Endothelial cell of umbilical vein (primary cell): ENCODE results near the gene KLHL17. TPM values are rescaled to one million over a fixed set of nuclear protein-coding genes. Genes with fewer than 3 reads are reported as not detected.

Source experiments
- BruUV-seq: library from RNA; stranded (reverse); fragments of 400-500 nt; replicated peaks from 2 replicates; lab custom pipeline; 2021; lab: Mats Ljungman, UMichigan
- CTCF ChIA-PET: fragments of 300-600, 350-600 bp; sonication (Branson Sonifier 250); formaldehyde crosslinking; loops from one replicate; lab custom pipeline; 2021; ENCODE audit warnings: antibody characterized with exemption, inconsistent platforms; lab: Charles Lee
- POLR2A ChIA-PET: fragments of 300-600, 350-600 bp; sonication (Branson Sonifier 250); formaldehyde crosslinking; loops from one replicate; lab custom pipeline; 2021; ENCODE audit warnings: antibody characterized with exemption, inconsistent platforms; lab: Charles Lee
- DNase-seq: peaks from one replicate; pipeline ENCODE4 v3.0.0-alpha.2; 2011; ENCODE audit warnings: low read depth, low spot score
- FAIRE-seq: peaks from 2 replicates; lab custom pipeline; 2011; peaks lifted over from hg19 to GRCh38; lab: Jason Lieb, UNC
- H2AFZ ChIP-seq: 2 replicates; pipeline ENCODE4 v1.6.0; 2012; ENCODE audit warnings: low read depth, low read length, control low read depth, inconsistent platforms
- H3K27ac ChIP-seq: 2 replicates; pipeline ENCODE4 v1.5.1; 2011; ENCODE audit warnings: low read depth, mild to moderate bottlenecking, control low read depth, low read length, moderate library complexity; ENCODE audit not compliant: insufficient read depth
- H3K27me3 ChIP-seq, 2 experiments: 2 replicates each; pipeline versions ENCODE4 v1.6.0 to v1.6.1; 2011; ENCODE audit warnings: low read length in 2 of 2, mixed read lengths in 1 of 2; ENCODE audit not compliant: control insufficient read depth in 2 of 2, insufficient read depth in 2 of 2
- H3K36me3 ChIP-seq, 2 experiments: 2 replicates in 1 of 2; 3 replicates in 1 of 2; pipeline ENCODE4 v1.5.1; 2011; ENCODE audit warnings: low read length in 2 of 2, mild to moderate bottlenecking in 1 of 2, moderate library complexity in 1 of 2; ENCODE audit not compliant: control insufficient read depth in 2 of 2, insufficient read depth in 2 of 2; ENCODE audit errors: extremely low read depth in 1 of 2
- H3K4me1 ChIP-seq: 3 replicates; pipeline ENCODE4 v1.5.1; 2011; ENCODE audit warnings: mild to moderate bottlenecking, low read length; ENCODE audit not compliant: control insufficient read depth, insufficient read depth; ENCODE audit errors: extremely low read depth
- H3K4me2 ChIP-seq: 2 replicates; pipeline ENCODE4 v1.6.1; 2011; ENCODE audit warnings: low read length, control low read depth, mixed read lengths; ENCODE audit not compliant: insufficient read depth
- H3K4me3 ChIP-seq, 3 experiments: fragments of 200-600 bp in 1 of 3; sonication (generic), shearing (Covaris generic) in 1 of 3; replicated peaks in 1 of 3; 2 replicates each; pipeline ENCODE4 v1.5.1; 2011 to 2016; ENCODE audit warnings: control low read depth in 3 of 3, low read length in 3 of 3, mild to moderate bottlenecking in 2 of 3, inconsistent platforms in 1 of 3, low read depth in 1 of 3, moderate library complexity in 1 of 3; ENCODE audit not compliant: insufficient read depth in 1 of 3
- H3K79me2 ChIP-seq: 2 replicates; pipeline ENCODE4 v1.6.0; 2012; ENCODE audit warnings: low read length, inconsistent platforms; ENCODE audit not compliant: control insufficient read depth, insufficient read depth
- H3K9ac ChIP-seq: replicated peaks from 2 replicates; pipeline ENCODE3; 2011; ENCODE audit warnings: low read length, control low read depth; ENCODE audit not compliant: insufficient read depth; ENCODE audit errors: extremely low read depth
- H3K9me1 ChIP-seq: replicated peaks from 3 replicates; pipeline ENCODE4 v1.6.0; 2011; ENCODE audit warnings: mild to moderate bottlenecking, low read length; ENCODE audit not compliant: control insufficient read depth, insufficient read depth; ENCODE audit errors: extremely low read depth
- H3K9me3 ChIP-seq: replicated peaks from 2 replicates; pipeline ENCODE4 v1.5.1; 2012; ENCODE audit warnings: low read length, inconsistent platforms; ENCODE audit not compliant: control insufficient read depth, insufficient read depth
- H4K20me1 ChIP-seq: replicated peaks from 2 replicates; pipeline ENCODE3; 2011; ENCODE audit warnings: mild to moderate bottlenecking, low read length; ENCODE audit not compliant: control insufficient read depth, insufficient read depth; ENCODE audit errors: extremely low read depth
- CTCF ChIP-seq, 2 donors: IDR thresholded peaks; 1 replicate in 1 of 2; 2 replicates in 1 of 2; pipeline ENCODE4 v1.5.1; 2011; ENCODE audit warnings: low read length in 2 of 2, mild to moderate bottlenecking in 2 of 2, moderate library complexity in 2 of 2, control low read depth in 1 of 2, inconsistent platforms in 1 of 2, low read depth in 1 of 2; ENCODE audit not compliant: insufficient read depth in 1 of 2; ENCODE audit errors: extremely low read depth in 1 of 2
- EZH2 ChIP-seq: IDR thresholded peaks from 2 replicates; pipeline ENCODE4 v1.6.1; 2012; ENCODE audit warnings: borderline replicate concordance, low read depth, mild to moderate bottlenecking, moderate library complexity, low read length, inconsistent platforms; ENCODE audit not compliant: severe bottlenecking
- FOS ChIP-seq: IDR thresholded peaks from 2 replicates; pipeline ENCODE4 v1.6.1; 2011; ENCODE audit warnings: mild to moderate bottlenecking, low read length, moderate library complexity, borderline replicate concordance; ENCODE audit not compliant: insufficient read depth
- GATA2 ChIP-seq: IDR thresholded peaks from 2 replicates; pipeline ENCODE4 v1.7.0; 2011; ENCODE audit warnings: low read depth, mild to moderate bottlenecking, moderate library complexity, mixed read lengths, low read length; ENCODE audit not compliant: insufficient read length, insufficient read depth
- JUN ChIP-seq: IDR thresholded peaks from 2 replicates; pipeline ENCODE4 v1.6.1; 2011; ENCODE audit warnings: borderline replicate concordance, low read depth; ENCODE audit not compliant: insufficient read length, insufficient read depth
- MYC ChIP-seq: IDR thresholded peaks from one replicate; pipeline ENCODE4 v1.6.1; 2011; ENCODE audit warnings: mild to moderate bottlenecking, low read depth, low read length
- POLR2A ChIP-seq: IDR thresholded peaks from 2 replicates; pipeline ENCODE4 v1.6.1; 2012; ENCODE audit warnings: low read depth, mild to moderate bottlenecking, control low read depth, low read length
- POLR2AphosphoS5 ChIP-seq: IDR thresholded peaks from 2 replicates; pipeline ENCODE4 v1.6.1; 2012; ENCODE audit warnings: low read depth, mild to moderate bottlenecking, control low read depth, low read length, moderate library complexity; ENCODE audit not compliant: insufficient read depth
- dilution Hi-C: fragments of 300-500 bp; cut with MboI; formaldehyde crosslinking; loops from one replicate; pipeline ENCODE4 v1.15.0; 2019; ENCODE audit warnings: low sequenced_read_pairs; ENCODE audit not compliant: extremely low pct_ligation_motif_present
- intact Hi-C: fragments of 100-400 bp; cut with micrococcal nuclease; formaldehyde crosslinking; loops from one replicate; pipeline ENCODE4 v1.10.0; 2022
- polyA plus RNA-seq, 4 experiments: library from polyadenylated mRNA; depleted of rRNA in 3 of 4; stranded (reverse) in 3 of 4; unstranded in 1 of 4; fragments of >200 nt; gene quantifications; 2 replicates each; pipeline versions ENCODE4 v1.2.1 to v1.2.3, GENCODE V29; 2011 to 2012; ENCODE audit warnings: missing spikeins in 1 of 4
- total RNA-seq: library from RNA; stranded (reverse); gene quantifications from 2 replicates; pipeline ENCODE4 v1.2.3, GENCODE V29; 2021
- TF ChIP-seq, protein P1 (sequence below): IDR thresholded peaks from 2 replicates; pipeline ENCODE4 v1.6.1; 2011; ENCODE audit not compliant: insufficient read depth, insufficient read length

Gene KLHL17
- total and polyA plus RNA-seq, 2 donors (not counting 3 experiments of a cell fraction or from before 2014, with no cell fraction given), result 27.0 to 30.1 TPM

- Histone ChIP-seq H3K36me3 (no peaks in the 10 kb centered on the region), H4K20me1 (no peaks in the 10 kb centered on the region), H3K4me2 (no peak overlapping the region), H3K27ac (no peak overlapping the region), H3K4me1 (no peaks in the 10 kb centered on the region), H3K79me2 (no peaks in the 10 kb centered on the region), H2AFZ (no peak overlapping the region), H3K4me3 (no peak overlapping the region), H3K9me1 (no peaks in the 10 kb centered on the region), H3K9ac (no peak overlapping the region), H3K9me3 (no peaks in the 10 kb centered on the region), H3K27me3 (peaks cover 17 to 27% of the 10 kb centered on the region in 2 experiments)
- intact Hi-C loops, result no loop called here
- CTCF ChIA-PET, result no interaction called here
- TF ChIP-seq, protein P1, sequence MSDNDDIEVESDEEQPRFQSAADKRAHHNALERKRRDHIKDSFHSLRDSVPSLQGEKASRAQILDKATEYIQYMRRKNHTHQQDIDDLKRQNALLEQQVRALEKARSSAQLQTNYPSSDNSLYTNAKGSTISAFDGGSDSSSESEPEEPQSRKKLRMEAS, result no peak
- no peak for TF ChIP-seq GATA2
- TF ChIP-seq CTCF (IDR thresholded peaks at IDR 0.05; ENCODE audit: extremely low read depth in 1 of 2, insufficient read depth in 1 of 2, low read depth in 1 of 2, low read length in 2 of 2), result no peak
- TF ChIP-seq POLR2AphosphoS5, result no peak
- TF ChIP-seq POLR2A, result no peak
- no peak for TF ChIP-seq JUN
- no peak for TF ChIP-seq MYC
- TF ChIP-seq FOS, result no peak
- no peak for TF ChIP-seq EZH2
- DNase-seq, result no peak
- no peak for FAIRE-seq
- dilution Hi-C loops, result no loop called here
- BruUV-seq, result no TSS peak
- POLR2A ChIA-PET, result no interaction called here
Measured at GRCh38 chr1:927234-927633, 33.1 kb upstream of the KLHL17 start.
